ENCODE results near the gene TTF2.
"Not testable (repeated sequence)": the region's sequence is repeated elsewhere in the genome, so short reads cannot be mapped to it uniquely, and the experiment has no call there.

TTF2 gene

GRCh38 chr1:117150316-117150715 lies 90.2 kb downstream of the TTF2 start:
- TF ChIP-seq CTCF (IDR thresholded peaks at IDR 0.05; ENCODE audit: low read depth, low read length), result no peak
- DNase-seq (ENCODE audit: low read depth in 2 of 2), result peak in 1 of 2 donors; percentile 14
- H3K4me3 ChIP-seq (replicated peaks in 1 of 2; ENCODE audit: low read depth in 2 of 2, low read length in 2 of 2), result no peak overlapping the region

GRCh38 chr1:117151305-117151704 lies 91.2 kb downstream of the TTF2 start:
- not testable (repeated sequence) for DNase-seq (ENCODE audit: low read depth in 2 of 2); H3K4me3 ChIP-seq (replicated peaks in 1 of 2; ENCODE audit: low read depth in 2 of 2, low read length in 2 of 2)

Measured in cardiac fibroblast (primary cell).